Psoas muscle (tissue), 8 donors: ENCODE data around the gene LGALS8. TPM values are rescaled to one million over a fixed set of nuclear protein-coding genes. Genes with fewer than 3 reads are reported as not detected.
A peak's percentile ranks its signal among the peaks of the same experiment; 100 is the strongest.

Source experiments
- ATAC-seq, 4 donors: fragments of 200-7000 bp; cut with Tn5 transposase; one replicate each; pipeline ENCODE4 v1.9.1; 2020; ENCODE audit warnings: moderate library complexity in 3 of 4, mild to moderate bottlenecking in 2 of 4
- DNase-seq, 2 donors: peaks; one replicate each; pipeline ENCODE4 v3.0.0-alpha.2; 2020
- H3K27ac ChIP-seq: fragments of 200-600 bp; one replicate; pipeline ENCODE4 v1.8.0; 2022
- H3K27me3 ChIP-seq, 3 donors: fragments of 200-600 bp in 1 of 3; one replicate each; pipeline versions ENCODE4 v1.6.1 to v1.8.0; 2013 to 2022; ENCODE audit warnings: low read length in 2 of 3, mild to moderate bottlenecking in 2 of 3, moderate library complexity in 1 of 3; ENCODE audit not compliant: insufficient read depth in 3 of 3
- H3K36me3 ChIP-seq, 2 donors: fragments of 200-600 bp in 1 of 2; one replicate each; pipeline versions ENCODE4 v1.6.1 to v1.8.0; 2013 to 2022; ENCODE audit warnings: low read depth in 1 of 2, mild to moderate bottlenecking in 1 of 2, moderate library complexity in 1 of 2; ENCODE audit not compliant: insufficient read depth in 1 of 2
- H3K4me1 ChIP-seq: fragments of 200-600 bp; one replicate; pipeline ENCODE4 v1.8.0; 2022
- H3K4me3 ChIP-seq: fragments of 200-600 bp; one replicate; pipeline ENCODE4 v1.8.0; 2022; ENCODE audit warnings: mild to moderate bottlenecking
- H3K9me3 ChIP-seq: fragments of 200-600 bp; one replicate; pipeline ENCODE4 v1.8.0; 2022
- WGBS, 3 donors: extraction: QIAGEN DNeasy Blood & Tissue Kit; methylation state at CpG; one replicate each; pipeline versions ENCODE4 v1.1.6 to v1.1.7; 2013; 5-methylcytosine and 5-hydroxymethylcytosine counted together
- intact Hi-C, 2 donors: fragments of 100-400 bp; cut with DNase I; formaldehyde crosslinking; loops; one replicate each; pipeline versions ENCODE4 v1.11.0 to v1.14.2; 2022
- polyA plus RNA-seq, 3 donors: library from polyadenylated mRNA; stranded (reverse); fragments of 200-250 nt; gene quantifications; one replicate each; pipeline ENCODE4 v1.2.3, GENCODE V29; 2013
- total RNA-seq, 4 donors: library from RNA; stranded (reverse); fragmentation: NEBNext Ultra II Directional in 2 of 4; extraction: Animal tissue kit (Norgen Biotek cat#: 25700) in 2 of 4; gene quantifications; one replicate each; pipeline versions ENCODE4 v1.2.1 to v1.2.4, GENCODE V29; 2021 to 2023
- TF ChIP-seq, protein P1 (sequence below): fragments of 200-600 bp; IDR thresholded peaks from one replicate; pipeline ENCODE4 v1.8.0; 2022; ENCODE audit warnings: antibody characterized with exemption
- donor health status: healthy with polysubstance abuse.
- donor health status: DM: no; HTN: no; CAD: no; lungs with moderate emphysema.
- donor health status: Bipolar disorder and iron deficiency.
- donor health status: healthy.
- donor health status: DM: yes; HTN: yes; CAD: no.
- donor health status: DM: no; HTN: no; CAD: no.
- donor health status: DM: no; HTN: no; CAD: no.
- donor health status: DM: yes; HTN: yes; CAD: no.

Gene LGALS8
- total and polyA plus RNA-seq, 7 donors, result 10.1 to 17.8 (median 12.8) TPM

GRCh38 chr1:236543065-236543669 lies 19.4 kb downstream of the LGALS8 start:
- no peaks in the 10 kb centered on the region for H3K9me3 ChIP-seq
- DNase-seq (no peak), ATAC-seq (peak in 2 of 4 donors; percentile 30 to 35)
- H3K4me3 ChIP-seq, result no peak overlapping the region
- H3K27me3 ChIP-seq, result no peaks in the 10 kb centered on the region
- 79 to 81% (median 80%) methylated on average over 16 of the region's 16 CpGs for WGBS, 3 donors
- H3K27ac ChIP-seq, result no peak overlapping the region
- H3K36me3 ChIP-seq, result peaks cover 24 to 100% of the 10 kb centered on the region in 2 donors
- H3K4me1 ChIP-seq, result no peaks in the 10 kb centered on the region
- intact Hi-C loops, result no loop called here
- TF ChIP-seq, protein P1, sequence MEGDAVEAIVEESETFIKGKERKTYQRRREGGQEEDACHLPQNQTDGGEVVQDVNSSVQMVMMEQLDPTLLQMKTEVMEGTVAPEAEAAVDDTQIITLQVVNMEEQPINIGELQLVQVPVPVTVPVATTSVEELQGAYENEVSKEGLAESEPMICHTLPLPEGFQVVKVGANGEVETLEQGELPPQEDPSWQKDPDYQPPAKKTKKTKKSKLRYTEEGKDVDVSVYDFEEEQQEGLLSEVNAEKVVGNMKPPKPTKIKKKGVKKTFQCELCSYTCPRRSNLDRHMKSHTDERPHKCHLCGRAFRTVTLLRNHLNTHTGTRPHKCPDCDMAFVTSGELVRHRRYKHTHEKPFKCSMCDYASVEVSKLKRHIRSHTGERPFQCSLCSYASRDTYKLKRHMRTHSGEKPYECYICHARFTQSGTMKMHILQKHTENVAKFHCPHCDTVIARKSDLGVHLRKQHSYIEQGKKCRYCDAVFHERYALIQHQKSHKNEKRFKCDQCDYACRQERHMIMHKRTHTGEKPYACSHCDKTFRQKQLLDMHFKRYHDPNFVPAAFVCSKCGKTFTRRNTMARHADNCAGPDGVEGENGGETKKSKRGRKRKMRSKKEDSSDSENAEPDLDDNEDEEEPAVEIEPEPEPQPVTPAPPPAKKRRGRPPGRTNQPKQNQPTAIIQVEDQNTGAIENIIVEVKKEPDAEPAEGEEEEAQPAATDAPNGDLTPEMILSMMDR, result no peak

DNA sequence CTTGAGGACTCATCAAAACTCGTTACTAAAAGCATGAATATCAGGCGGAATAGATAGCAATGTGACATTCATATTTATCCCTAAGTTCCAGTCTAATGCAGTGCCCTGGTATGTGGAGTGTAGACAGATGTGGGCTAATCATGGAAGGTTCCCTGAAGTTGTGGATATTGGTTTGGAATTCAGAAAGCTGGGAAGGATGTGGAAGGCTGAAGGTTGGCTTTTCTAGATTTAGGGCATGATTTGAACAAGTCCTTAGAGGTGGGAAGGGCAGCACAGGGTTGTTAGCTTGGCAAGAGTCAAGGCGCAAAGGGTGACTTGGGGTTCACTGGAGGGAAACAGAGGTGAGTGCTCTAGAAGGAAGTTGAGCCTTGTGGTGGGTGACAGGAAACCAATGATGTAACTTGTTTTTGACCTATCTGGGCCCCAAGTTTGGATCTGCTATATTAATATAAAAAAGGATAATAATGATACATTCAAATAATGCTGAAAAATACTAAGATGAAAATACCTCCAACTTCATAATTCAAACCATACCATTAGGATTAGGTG lies 21.9 kb downstream of the LGALS8 start:
- no peaks in the 10 kb centered on the region for H3K4me1 ChIP-seq
- 76 to 83% (median 76%) methylated on average over 3 of the region's 3 CpGs for WGBS, 3 donors

DNA sequence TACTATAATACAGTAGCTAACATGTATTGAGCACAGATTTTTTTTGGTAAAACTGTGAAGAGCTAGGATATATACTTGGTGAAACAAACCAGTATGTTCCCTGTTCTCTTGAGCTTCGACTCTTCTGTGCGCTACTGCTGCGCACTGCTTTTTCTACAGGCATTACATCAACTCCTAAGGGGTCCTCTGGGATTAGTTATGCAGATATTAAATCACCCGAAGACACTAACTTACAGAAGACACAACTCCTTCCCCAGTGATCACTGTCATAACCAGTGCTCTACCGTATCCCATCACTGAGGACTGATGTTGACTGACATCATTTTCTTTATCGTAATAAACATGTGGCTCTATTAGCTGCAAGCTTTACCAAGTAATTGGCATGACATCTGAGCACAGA lies 24.7 kb downstream of the LGALS8 start:
- no peaks in the 10 kb centered on the region for H3K27me3 ChIP-seq
- TF ChIP-seq, protein P1, result no peak
- no peak overlapping the region for H3K4me3 ChIP-seq
- DNase-seq (no peak), ATAC-seq (no peak)
- intact Hi-C loops, result no loop called here
- H3K27ac ChIP-seq, result no peak overlapping the region
- no peaks in the 10 kb centered on the region for H3K4me1 ChIP-seq
- H3K9me3 ChIP-seq, result no peaks in the 10 kb centered on the region
- WGBS, 3 donors, result 74 to 84% (median 77%) methylated on average over 6 of the region's 6 CpGs
- peaks cover 23 to 100% of the 10 kb centered on the region in 2 donors for H3K36me3 ChIP-seq

More for the DNA sequence above, 21.9 kb downstream of the LGALS8 start:
- H3K27ac ChIP-seq, result no peak overlapping the region
- no peak overlapping the region for H3K4me3 ChIP-seq
- TF ChIP-seq, protein P1, result no peak
- no peaks in the 10 kb centered on the region for H3K27me3 ChIP-seq
- DNase-seq (no peak), ATAC-seq (no peak)
- intact Hi-C loops, result no loop called here
- peaks cover 24 to 100% of the 10 kb centered on the region in 2 donors for H3K36me3 ChIP-seq
- H3K9me3 ChIP-seq, result no peaks in the 10 kb centered on the region

GRCh38 chr1:236550961-236551851 lies 27.4 kb downstream of the LGALS8 start:
- ATAC-seq (no peak), DNase-seq (no peak)
- Histone ChIP-seq H3K4me3 (no peak overlapping the region), H3K27me3 (no peaks in the 10 kb centered on the region), H3K36me3 (peaks cover 30 to 100% of the 10 kb centered on the region in 2 donors), H3K9me3 (no peaks in the 10 kb centered on the region), H3K4me1 (no peaks in the 10 kb centered on the region), H3K27ac (no peak overlapping the region)
- WGBS, 3 donors, result 84% methylated on average over 13 of the region's 13 CpGs
- intact Hi-C loops, result loop anchor here (5.0 kb wide), 1 partner anchor 41 kb away; no protein-coding TSS in a partner anchor
- TF ChIP-seq, protein P1, result no peak
